GM23338 (cell line): ENCODE data around the gene RPS15A. TPM values are rescaled to one million over a fixed set of nuclear protein-coding genes. Genes with fewer than 3 reads are reported as not detected.

Experiments used
- ATAC-seq: fragments of 200-7000 bp; cut with Tn5 transposase; 3 replicates; pipeline ENCODE4 v1.9.1; 2020
- DNase-seq: peaks from one replicate; pipeline ENCODE4 v3.0.0-alpha.2; 2015; ENCODE audit warnings: low spot score
- H2AFZ ChIP-seq: fragments of 200-600 bp; sonication (generic); 2 replicates; pipeline ENCODE4 v1.8.0; 2016; ENCODE audit warnings: antibody characterized with exemption, mild to moderate bottlenecking, moderate library complexity
- H3F3A ChIP-seq: fragments of 200-600 bp; sonication (generic); replicated peaks from 2 replicates; pipeline ENCODE4 v1.8.0; 2017; ENCODE audit warnings: antibody characterized with exemption, mixed run types, low read depth
- H3K27ac ChIP-seq: fragments of 200-600 bp; sonication (generic); 2 replicates; pipeline ENCODE4 v1.6.1; 2016; ENCODE audit warnings: low read depth
- H3K27me3 ChIP-seq: fragments of 200-600 bp; sonication (generic); 2 replicates; pipeline ENCODE4 v1.8.0; 2016; ENCODE audit warnings: mild to moderate bottlenecking, mixed run types, moderate library complexity; ENCODE audit not compliant: insufficient read depth
- H3K36me3 ChIP-seq: fragments of 200-600 bp; sonication (generic); 2 replicates; pipeline ENCODE4 v1.8.0; 2016; ENCODE audit warnings: mild to moderate bottlenecking; ENCODE audit not compliant: insufficient read depth
- H3K4me1 ChIP-seq: fragments of 200-600 bp; sonication (generic); 2 replicates; pipeline ENCODE4 v1.8.0; 2016; ENCODE audit warnings: mild to moderate bottlenecking, moderate library complexity; ENCODE audit not compliant: insufficient read depth
- H3K4me2 ChIP-seq: fragments of 200-600 bp; sonication (generic); 2 replicates; pipeline ENCODE4 v1.7.1; 2017; ENCODE audit warnings: mixed run types
- H3K4me3 ChIP-seq: fragments of 200-600 bp; sonication (generic); 2 replicates; pipeline ENCODE4 v1.6.1; 2016; ENCODE audit warnings: mixed run types
- H3K79me2 ChIP-seq: fragments of 200-600 bp; sonication (generic); replicated peaks from 2 replicates; pipeline ENCODE4 v1.8.0; 2017; ENCODE audit warnings: mild to moderate bottlenecking; ENCODE audit not compliant: insufficient read depth
- H3K9me2 ChIP-seq: fragments of 200-600 bp; sonication (generic); 2 replicates; pipeline ENCODE4 v1.8.0; 2017; ENCODE audit not compliant: insufficient read depth
- H4K20me1 ChIP-seq: fragments of 200-600 bp; sonication (generic); replicated peaks from 2 replicates; pipeline ENCODE4 v1.8.0; 2017; ENCODE audit warnings: mild to moderate bottlenecking; ENCODE audit not compliant: insufficient read depth
- H3K27ac Mint-ChIP-seq: 2 replicates; pipeline ENCODE4 v1.8.0; 2020; ENCODE audit warnings: inconsistent platforms, mild to moderate bottlenecking, moderate library complexity, mixed read lengths
- H3K27me3 Mint-ChIP-seq: 3 replicates; pipeline ENCODE4 v1.8.0; 2022; ENCODE audit warnings: low read depth, mild to moderate bottlenecking, moderate library complexity, mixed read lengths, inconsistent platforms; ENCODE audit not compliant: insufficient read depth, poor library complexity
- H3K36me3 Mint-ChIP-seq: 3 replicates; pipeline ENCODE4 v1.8.0; 2021; ENCODE audit warnings: low read depth, mild to moderate bottlenecking, inconsistent platforms, moderate library complexity, mixed read lengths
- H3K4me1 Mint-ChIP-seq: 3 replicates; pipeline ENCODE4 v1.8.0; 2020; ENCODE audit warnings: mild to moderate bottlenecking, inconsistent platforms, mixed read lengths
- H3K4me3 Mint-ChIP-seq: 3 replicates; pipeline ENCODE4 v1.8.0; 2021; ENCODE audit warnings: moderate library complexity, mild to moderate bottlenecking, inconsistent platforms, mixed read lengths
- H3K9me3 Mint-ChIP-seq: 3 replicates; pipeline ENCODE4 v1.8.0; 2020; ENCODE audit warnings: moderate library complexity, mild to moderate bottlenecking, inconsistent platforms, mixed read lengths
- CREB1 ChIP-seq: fragments of 250-450 bp; sonication (Bioruptor Pico); IDR thresholded peaks from 2 replicates; pipeline ENCODE4 v1.5.0; 2020; ENCODE audit warnings: low read depth, mild to moderate bottlenecking, moderate library complexity
- CTCF ChIP-seq, 2 experiments: fragments of 200-600 bp in 1 of 2; sonication (generic) in 1 of 2; conservative IDR thresholded peaks; 2 replicates each; pipeline versions ENCODE4 v1.5.1 to v1.6.1; 2016 to 2017; ENCODE audit warnings: antibody characterized with exemption in 2 of 2, low read depth in 2 of 2, mild to moderate bottlenecking in 2 of 2, moderate library complexity in 1 of 2
- EZH2 ChIP-seq: fragments of 200-600 bp; sonication (generic); IDR thresholded peaks from one replicate; pipeline ENCODE4 v1.8.0; 2017; ENCODE audit warnings: antibody characterized with exemption, mild to moderate bottlenecking, low read depth; ENCODE audit not compliant: unreplicated experiment
- EZH2phosphoT487 ChIP-seq: fragments of 200-600 bp; sonication (generic); IDR thresholded peaks from one replicate; pipeline ENCODE4 v1.8.1; 2018; ENCODE audit warnings: antibody characterized with exemption; ENCODE audit not compliant: unreplicated experiment
- JUNB ChIP-seq: IDR thresholded peaks from one replicate; pipeline ENCODE4 v1.6.1; 2016; ENCODE audit warnings: antibody characterized with exemption; ENCODE audit not compliant: unreplicated experiment
- NANOG ChIP-seq: IDR thresholded peaks from 2 replicates; pipeline ENCODE4 v1.6.1; 2016; ENCODE audit warnings: antibody characterized with exemption, borderline replicate concordance
- POLR2AphosphoS5 ChIP-seq: IDR thresholded peaks from 2 replicates; pipeline ENCODE4 v1.6.1; 2016; ENCODE audit warnings: antibody characterized with exemption, low read depth
- REST ChIP-seq: IDR thresholded peaks from one replicate; pipeline ENCODE4 v1.6.1; 2018; ENCODE audit warnings: antibody characterized with exemption; ENCODE audit not compliant: unreplicated experiment
- STAT1 ChIP-seq: IDR thresholded peaks from one replicate; pipeline ENCODE4 v1.6.1; 2016; ENCODE audit warnings: antibody characterized with exemption; ENCODE audit not compliant: unreplicated experiment
- ZNF114 ChIP-seq: fragments of 250-450 bp; sonication (Bioruptor Pico); IDR thresholded peaks from 2 replicates; pipeline ENCODE4 v1.5.0; 2020; ENCODE audit warnings: mild to moderate bottlenecking, moderate library complexity
- ZNF331 ChIP-seq: fragments of 250-450 bp; sonication (Bioruptor Pico); IDR thresholded peaks from 2 replicates; pipeline ENCODE4 v1.5.0; 2020; ENCODE audit warnings: low read depth, mild to moderate bottlenecking, moderate library complexity
- polyA plus RNA-seq: library from polyadenylated mRNA; unstranded; fragments of >200 nt; fragmentation: Nextera tagmentation; extraction: Ambion mirVana; gene quantifications from 2 replicates; pipeline ENCODE4 v1.2.1, GENCODE V29; 2016
- total RNA-seq: library from RNA; depleted of rRNA; stranded (reverse); fragments of >200 nt; shearing (Covaris generic); gene quantifications from 2 replicates; pipeline ENCODE4 v1.2.3, GENCODE V29; 2014
- TF ChIP-seq, protein P1 (sequence below): fragments of 250-450 bp; sonication (Bioruptor Pico); IDR thresholded peaks from 2 replicates; pipeline ENCODE4 v1.5.0; 2020; ENCODE audit warnings: mild to moderate bottlenecking, moderate library complexity
- TF ChIP-seq, protein P2 (sequence below): IDR thresholded peaks from 2 replicates; pipeline ENCODE4 v1.6.1; 2016; ENCODE audit warnings: antibody characterized with exemption

Gene RPS15A
- total and polyA plus RNA-seq, 2 experiments from 2014 or later = 2,163 to 2,171 TPM

DNA sequence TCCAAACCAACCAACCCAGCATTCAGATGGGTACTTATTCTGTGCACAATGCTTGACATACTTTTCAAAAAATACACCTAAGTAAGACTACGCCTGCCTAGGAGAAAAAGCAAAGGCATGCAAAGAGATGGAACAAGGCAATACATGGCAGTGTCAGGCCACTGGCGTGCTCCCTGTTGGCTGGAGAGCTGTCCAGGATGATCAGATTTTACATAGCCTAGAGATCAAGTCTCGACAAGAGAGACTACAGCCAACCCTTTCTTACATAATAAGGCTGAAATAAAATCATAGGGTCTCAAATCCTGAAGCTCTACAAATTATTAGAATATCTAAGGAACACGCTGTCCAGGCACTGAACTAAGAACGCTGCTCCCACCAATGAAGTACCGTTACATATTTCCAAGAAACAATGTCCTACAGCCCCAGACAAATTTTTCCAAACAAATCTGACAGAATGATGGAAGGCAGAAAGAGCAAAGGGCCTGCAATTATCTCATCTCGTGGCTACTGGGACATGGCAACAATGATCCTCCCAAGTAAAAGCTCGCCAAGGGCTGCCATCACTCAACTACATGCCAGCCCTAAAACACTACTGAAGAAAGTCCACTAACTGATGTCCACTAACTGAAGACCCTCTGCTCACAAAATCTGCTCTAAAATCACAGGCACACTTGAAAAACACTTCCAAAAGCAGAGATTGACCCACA, 5.1 kb downstream of the RPS15A start:
- peaks cover 36% of the 10 kb centered on the region for H3K4me1 Mint-ChIP-seq
- Histone ChIP-seq H3K9me2 (no peaks in the 10 kb centered on the region), H3K4me1 (peaks cover 29% of the 10 kb centered on the region), H3F3A (peaks cover 69% of the 10 kb centered on the region), H3K79me2 (peaks cover 76% of the 10 kb centered on the region), H2AFZ (no peak overlapping the region), H3K4me2 (peak overlapping the region; percentile 95), H3K36me3 (peaks cover 72% of the 10 kb centered on the region), H3K27me3 (no peaks in the 10 kb centered on the region), H3K4me3 (peak overlapping the region; percentile 99), H4K20me1 (peaks cover 73% of the 10 kb centered on the region), H3K27ac (peak overlapping the region; percentile 82)
- H3K36me3 Mint-ChIP-seq = peaks cover 79% of the 10 kb centered on the region
- H3K27me3 Mint-ChIP-seq = peaks cover 7% of the 10 kb centered on the region
- DNase-seq = no peak
- H3K9me3 Mint-ChIP-seq = no peaks in the 10 kb centered on the region
- TF ChIP-seq CREB1 (CRISPR knock-in tag) = no peak
- no peak for TF ChIP-seq EZH2phosphoT487
- TF ChIP-seq POLR2AphosphoS5 = no peak
- no peak for TF ChIP-seq NANOG
- TF ChIP-seq EZH2 = no peak
- no peak for TF ChIP-seq ZNF331 (CRISPR knock-in tag)
- no peak for TF ChIP-seq REST
- TF ChIP-seq JUNB = no peak
- TF ChIP-seq STAT1 = no peak
- TF ChIP-seq, protein P1, sequence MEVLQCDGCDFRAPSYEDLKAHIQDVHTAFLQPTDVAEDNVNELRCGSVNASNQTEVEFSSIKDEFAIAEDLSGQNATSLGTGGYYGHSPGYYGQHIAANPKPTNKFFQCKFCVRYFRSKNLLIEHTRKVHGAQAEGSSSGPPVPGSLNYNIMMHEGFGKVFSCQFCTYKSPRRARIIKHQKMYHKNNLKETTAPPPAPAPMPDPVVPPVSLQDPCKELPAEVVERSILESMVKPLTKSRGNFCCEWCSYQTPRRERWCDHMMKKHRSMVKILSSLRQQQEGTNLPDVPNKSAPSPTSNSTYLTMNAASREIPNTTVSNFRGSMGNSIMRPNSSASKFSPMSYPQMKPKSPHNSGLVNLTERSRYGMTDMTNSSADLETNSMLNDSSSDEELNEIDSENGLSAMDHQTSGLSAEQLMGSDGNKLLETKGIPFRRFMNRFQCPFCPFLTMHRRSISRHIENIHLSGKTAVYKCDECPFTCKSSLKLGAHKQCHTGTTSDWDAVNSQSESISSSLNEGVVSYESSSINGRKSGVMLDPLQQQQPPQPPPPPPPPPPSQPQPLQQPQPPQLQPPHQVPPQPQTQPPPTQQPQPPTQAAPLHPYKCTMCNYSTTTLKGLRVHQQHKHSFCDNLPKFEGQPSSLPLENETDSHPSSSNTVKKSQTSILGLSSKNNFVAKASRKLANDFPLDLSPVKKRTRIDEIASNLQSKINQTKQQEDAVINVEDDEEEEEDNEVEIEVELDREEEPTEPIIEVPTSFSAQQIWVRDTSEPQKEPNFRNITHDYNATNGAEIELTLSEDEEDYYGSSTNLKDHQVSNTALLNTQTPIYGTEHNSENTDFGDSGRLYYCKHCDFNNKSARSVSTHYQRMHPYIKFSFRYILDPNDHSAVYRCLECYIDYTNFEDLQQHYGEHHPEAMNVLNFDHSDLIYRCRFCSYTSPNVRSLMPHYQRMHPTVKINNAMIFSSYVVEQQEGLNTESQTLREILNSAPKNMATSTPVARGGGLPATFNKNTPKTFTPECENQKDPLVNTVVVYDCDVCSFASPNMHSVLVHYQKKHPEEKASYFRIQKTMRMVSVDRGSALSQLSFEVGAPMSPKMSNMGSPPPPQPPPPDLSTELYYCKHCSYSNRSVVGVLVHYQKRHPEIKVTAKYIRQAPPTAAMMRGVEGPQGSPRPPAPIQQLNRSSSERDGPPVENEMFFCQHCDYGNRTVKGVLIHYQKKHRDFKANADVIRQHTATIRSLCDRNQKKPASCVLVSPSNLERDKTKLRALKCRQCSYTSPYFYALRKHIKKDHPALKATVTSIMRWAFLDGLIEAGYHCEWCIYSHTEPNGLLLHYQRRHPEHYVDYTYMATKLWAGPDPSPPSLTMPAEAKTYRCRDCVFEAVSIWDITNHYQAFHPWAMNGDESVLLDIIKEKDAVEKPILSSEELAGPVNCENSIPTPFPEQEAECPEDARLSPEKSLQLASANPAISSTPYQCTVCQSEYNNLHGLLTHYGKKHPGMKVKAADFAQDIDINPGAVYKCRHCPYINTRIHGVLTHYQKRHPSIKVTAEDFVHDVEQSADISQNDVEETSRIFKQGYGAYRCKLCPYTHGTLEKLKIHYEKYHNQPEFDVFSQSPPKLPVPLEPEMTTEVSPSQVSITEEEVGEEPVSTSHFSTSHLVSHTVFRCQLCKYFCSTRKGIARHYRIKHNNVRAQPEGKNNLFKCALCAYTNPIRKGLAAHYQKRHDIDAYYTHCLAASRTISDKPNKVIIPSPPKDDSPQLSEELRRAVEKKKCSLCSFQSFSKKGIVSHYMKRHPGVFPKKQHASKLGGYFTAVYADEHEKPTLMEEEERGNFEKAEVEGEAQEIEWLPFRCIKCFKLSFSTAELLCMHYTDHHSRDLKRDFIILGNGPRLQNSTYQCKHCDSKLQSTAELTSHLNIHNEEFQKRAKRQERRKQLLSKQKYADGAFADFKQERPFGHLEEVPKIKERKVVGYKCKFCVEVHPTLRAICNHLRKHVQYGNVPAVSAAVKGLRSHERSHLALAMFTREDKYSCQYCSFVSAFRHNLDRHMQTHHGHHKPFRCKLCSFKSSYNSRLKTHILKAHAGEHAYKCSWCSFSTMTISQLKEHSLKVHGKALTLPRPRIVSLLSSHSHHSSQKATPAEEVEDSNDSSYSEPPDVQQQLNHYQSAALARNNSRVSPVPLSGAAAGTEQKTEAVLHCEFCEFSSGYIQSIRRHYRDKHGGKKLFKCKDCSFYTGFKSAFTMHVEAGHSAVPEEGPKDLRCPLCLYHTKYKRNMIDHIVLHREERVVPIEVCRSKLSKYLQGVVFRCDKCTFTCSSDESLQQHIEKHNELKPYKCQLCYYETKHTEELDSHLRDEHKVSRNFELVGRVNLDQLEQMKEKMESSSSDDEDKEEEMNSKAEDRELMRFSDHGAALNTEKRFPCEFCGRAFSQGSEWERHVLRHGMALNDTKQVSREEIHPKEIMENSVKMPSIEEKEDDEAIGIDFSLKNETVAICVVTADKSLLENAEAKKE (CRISPR knock-in tag) = no peak
- TF ChIP-seq, protein P2, sequence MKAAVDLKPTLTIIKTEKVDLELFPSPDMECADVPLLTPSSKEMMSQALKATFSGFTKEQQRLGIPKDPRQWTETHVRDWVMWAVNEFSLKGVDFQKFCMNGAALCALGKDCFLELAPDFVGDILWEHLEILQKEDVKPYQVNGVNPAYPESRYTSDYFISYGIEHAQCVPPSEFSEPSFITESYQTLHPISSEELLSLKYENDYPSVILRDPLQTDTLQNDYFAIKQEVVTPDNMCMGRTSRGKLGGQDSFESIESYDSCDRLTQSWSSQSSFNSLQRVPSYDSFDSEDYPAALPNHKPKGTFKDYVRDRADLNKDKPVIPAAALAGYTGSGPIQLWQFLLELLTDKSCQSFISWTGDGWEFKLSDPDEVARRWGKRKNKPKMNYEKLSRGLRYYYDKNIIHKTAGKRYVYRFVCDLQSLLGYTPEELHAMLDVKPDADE = no peak
- TF ChIP-seq CTCF (conservative IDR thresholded peaks at IDR 0.05; ENCODE audit: low read depth in 2 of 2) = no peak
- no peak for TF ChIP-seq ZNF114 (CRISPR knock-in tag)
- peak overlapping the region; percentile 39 for H3K4me3 Mint-ChIP-seq
- peak overlapping the region; percentile 39; the same call in 1 of the 2 replicates for H3K27ac Mint-ChIP-seq
- no peak for ATAC-seq
